Measurements from ENCODE around the gene ENAH.

GRCh38 chr1:225674381-225674780, 21.5 kb upstream of the ENAH start:
- no peak for TF ChIP-seq SIN3A (IDR thresholded peaks at IDR 0.05; ENCODE audit: borderline replicate concordance, low read depth, low read length)
- no peak for TF ChIP-seq RFX5 (IDR thresholded peaks at IDR 0.05; ENCODE audit: low read length)
- no peak for TF ChIP-seq CTCF (IDR thresholded peaks at IDR 0.05)
- TF ChIP-seq ELF1 (IDR thresholded peaks at IDR 0.05) = no peak
- TF ChIP-seq IRF3 (IDR thresholded peaks at IDR 0.05; ENCODE audit: low read depth, low read length) = no peak
- TF ChIP-seq JUND (IDR thresholded peaks at IDR 0.05) = no peak
- no peak for TF ChIP-seq TEAD4 (IDR thresholded peaks at IDR 0.05; ENCODE audit: borderline replicate concordance, insufficient read depth)
- TF ChIP-seq RXRA (IDR thresholded peaks at IDR 0.05; ENCODE audit: borderline replicate concordance, low read depth) = no peak
- TF ChIP-seq FOXJ3 (CRISPR knock-in tag; IDR thresholded peaks at IDR 0.05) = no peak
- no peak for TF ChIP-seq RCOR1 (IDR thresholded peaks at IDR 0.05; ENCODE audit: low read length)
